Loucy (cell line): ENCODE data around the gene ASIC4.

ENCODE experiments used
- H2AFZ ChIP-seq: fragments of 200-600 bp; sonication (generic); 2 replicates; pipeline ENCODE4 v1.6.0; 2016; ENCODE audit warnings: antibody characterized with exemption, mild to moderate bottlenecking, low read length, moderate library complexity
- H3F3A ChIP-seq: fragments of 200-600 bp; 2 replicates; pipeline ENCODE4 v1.6.0; 2016; ENCODE audit warnings: antibody characterized with exemption, low read depth, mild to moderate bottlenecking
- H3K27me3 ChIP-seq: fragments of 200-600 bp; sonication (generic); 2 replicates; pipeline ENCODE4 v1.6.1; 2014; ENCODE audit warnings: low read length, mild to moderate bottlenecking; ENCODE audit not compliant: insufficient read depth, poor library complexity, severe bottlenecking
- H3K36me3 ChIP-seq: fragments of 200-600 bp; sonication (generic); 2 replicates; pipeline ENCODE4 v1.6.1; 2016; ENCODE audit warnings: low read length; ENCODE audit not compliant: insufficient read depth
- H3K4me1 ChIP-seq: fragments of 200-600 bp; sonication (generic); 2 replicates; pipeline ENCODE4 v1.5.1; 2014; ENCODE audit warnings: low read length, mild to moderate bottlenecking; ENCODE audit not compliant: insufficient read depth, poor library complexity, severe bottlenecking
- H3K4me2 ChIP-seq: fragments of 200-600 bp; sonication (generic); 2 replicates; pipeline ENCODE4 v1.6.0; 2014; ENCODE audit warnings: antibody characterized with exemption, low read length, low read depth, mild to moderate bottlenecking; ENCODE audit not compliant: poor library complexity, severe bottlenecking
- H3K4me3 ChIP-seq: fragments of 200-600 bp; sonication (generic); 2 replicates; pipeline ENCODE4 v1.5.1; 2014; ENCODE audit warnings: low read length, mild to moderate bottlenecking, mixed read lengths; ENCODE audit not compliant: poor library complexity, severe bottlenecking
- H3K79me2 ChIP-seq: fragments of 200-600 bp; sonication (generic); 2 replicates; pipeline ENCODE4 v1.6.1; 2014; ENCODE audit warnings: low read length; ENCODE audit not compliant: insufficient read depth
- H3K9ac ChIP-seq: fragments of 200-600 bp; sonication (generic); 2 replicates; pipeline ENCODE4 v1.6.0; 2014; ENCODE audit warnings: mild to moderate bottlenecking, low read depth, low read length, moderate library complexity; ENCODE audit not compliant: poor library complexity, severe bottlenecking
- H3K9me2 ChIP-seq: fragments of 200-600 bp; sonication (generic); replicated peaks from 2 replicates; pipeline ENCODE4 v1.6.1; 2016; ENCODE audit warnings: low read depth, low read length, mixed read lengths
- H3K9me3 ChIP-seq: fragments of 200-600 bp; sonication (generic); 2 replicates; pipeline ENCODE4 v1.6.1; 2014; ENCODE audit warnings: mild to moderate bottlenecking, antibody characterized with exemption, low read length, low read depth; ENCODE audit not compliant: insufficient read depth
- H4K20me1 ChIP-seq: fragments of 200-600 bp; sonication (generic); 2 replicates; pipeline ENCODE4 v1.6.0; 2014; ENCODE audit warnings: antibody characterized with exemption, low read length, mild to moderate bottlenecking; ENCODE audit not compliant: insufficient read depth, poor library complexity, severe bottlenecking
- EZH2phosphoT487 ChIP-seq: fragments of 200-600 bp; IDR thresholded peaks from 2 replicates; pipeline ENCODE4 v1.6.1; 2018; ENCODE audit warnings: antibody characterized with exemption, mild to moderate bottlenecking, moderate library complexity, borderline replicate concordance
- TF ChIP-seq, protein P1 (sequence below): fragments of 200-600 bp; sonication (generic); conservative IDR thresholded peaks from 2 replicates; pipeline ENCODE4 v1.5.1; 2014; ENCODE audit warnings: mild to moderate bottlenecking, antibody characterized with exemption, low read length

ASIC4 gene

DNA sequence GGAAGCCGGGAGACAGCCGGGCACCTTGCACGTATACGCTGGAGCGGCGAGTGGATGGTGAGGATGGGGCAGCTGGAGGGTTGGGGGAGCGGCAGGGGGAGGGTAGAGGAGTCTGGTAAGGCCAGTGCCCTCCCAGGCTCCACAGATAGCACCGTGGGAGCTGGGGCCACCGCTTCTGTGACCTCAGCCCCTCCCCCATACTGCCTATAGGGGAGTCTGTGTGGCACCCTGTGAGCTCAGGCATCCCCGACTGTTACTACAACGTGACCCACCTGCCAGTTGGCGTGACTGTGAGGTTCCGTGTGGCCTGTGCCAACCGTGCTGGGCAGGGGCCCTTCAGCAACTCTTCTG is 25.5 kb upstream of the ASIC4 start:
- Histone ChIP-seq H3K4me2 (no peak overlapping the region), H3K9me2 (no peaks in the 10 kb centered on the region), H3K4me3 (no peak overlapping the region), H3K27me3 (no peaks in the 10 kb centered on the region), H3F3A (no peaks in the 10 kb centered on the region), H3K4me1 (no peaks in the 10 kb centered on the region), H3K36me3 (no peaks in the 10 kb centered on the region), H4K20me1 (no peaks in the 10 kb centered on the region), H3K79me2 (no peaks in the 10 kb centered on the region), H3K9ac (no peak overlapping the region), H2AFZ (no peak overlapping the region), H3K9me3 (no peaks in the 10 kb centered on the region)
- no peak for TF ChIP-seq EZH2phosphoT487
- TF ChIP-seq, protein P1, sequence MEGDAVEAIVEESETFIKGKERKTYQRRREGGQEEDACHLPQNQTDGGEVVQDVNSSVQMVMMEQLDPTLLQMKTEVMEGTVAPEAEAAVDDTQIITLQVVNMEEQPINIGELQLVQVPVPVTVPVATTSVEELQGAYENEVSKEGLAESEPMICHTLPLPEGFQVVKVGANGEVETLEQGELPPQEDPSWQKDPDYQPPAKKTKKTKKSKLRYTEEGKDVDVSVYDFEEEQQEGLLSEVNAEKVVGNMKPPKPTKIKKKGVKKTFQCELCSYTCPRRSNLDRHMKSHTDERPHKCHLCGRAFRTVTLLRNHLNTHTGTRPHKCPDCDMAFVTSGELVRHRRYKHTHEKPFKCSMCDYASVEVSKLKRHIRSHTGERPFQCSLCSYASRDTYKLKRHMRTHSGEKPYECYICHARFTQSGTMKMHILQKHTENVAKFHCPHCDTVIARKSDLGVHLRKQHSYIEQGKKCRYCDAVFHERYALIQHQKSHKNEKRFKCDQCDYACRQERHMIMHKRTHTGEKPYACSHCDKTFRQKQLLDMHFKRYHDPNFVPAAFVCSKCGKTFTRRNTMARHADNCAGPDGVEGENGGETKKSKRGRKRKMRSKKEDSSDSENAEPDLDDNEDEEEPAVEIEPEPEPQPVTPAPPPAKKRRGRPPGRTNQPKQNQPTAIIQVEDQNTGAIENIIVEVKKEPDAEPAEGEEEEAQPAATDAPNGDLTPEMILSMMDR = no peak

DNA sequence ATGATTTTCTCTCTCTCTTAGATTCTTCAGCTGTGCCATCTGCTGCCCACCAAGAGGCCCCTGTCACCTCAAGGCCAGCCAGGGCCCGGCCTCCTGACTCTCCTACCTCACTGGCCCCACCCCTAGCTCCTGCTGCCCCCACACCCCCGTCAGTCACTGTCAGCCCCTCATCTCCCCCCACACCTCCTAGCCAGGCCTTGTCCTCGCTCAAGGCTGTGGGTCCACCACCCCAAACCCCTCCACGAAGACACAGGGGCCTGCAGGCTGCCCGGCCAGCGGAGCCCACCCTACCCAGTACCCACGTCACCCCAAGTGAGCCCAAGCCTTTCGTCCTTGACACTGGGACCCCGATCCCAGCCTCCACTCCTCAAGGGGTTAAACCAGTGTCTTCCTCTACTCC is 25.0 kb upstream of the ASIC4 start:
- H3K4me1 ChIP-seq = no peaks in the 10 kb centered on the region
- TF ChIP-seq, protein P1 = no peak
- no peak for TF ChIP-seq EZH2phosphoT487
- H3K27me3 ChIP-seq = no peaks in the 10 kb centered on the region
- H2AFZ ChIP-seq = no peak overlapping the region
- H3K4me3 ChIP-seq = no peak overlapping the region
- no peaks in the 10 kb centered on the region for H4K20me1 ChIP-seq
- no peaks in the 10 kb centered on the region for H3K79me2 ChIP-seq
- H3F3A ChIP-seq = no peaks in the 10 kb centered on the region
- H3K36me3 ChIP-seq = no peaks in the 10 kb centered on the region
- H3K9ac ChIP-seq = no peak overlapping the region
- H3K9me2 ChIP-seq = no peaks in the 10 kb centered on the region
- H3K4me2 ChIP-seq = no peak overlapping the region
- H3K9me3 ChIP-seq = no peaks in the 10 kb centered on the region

DNA sequence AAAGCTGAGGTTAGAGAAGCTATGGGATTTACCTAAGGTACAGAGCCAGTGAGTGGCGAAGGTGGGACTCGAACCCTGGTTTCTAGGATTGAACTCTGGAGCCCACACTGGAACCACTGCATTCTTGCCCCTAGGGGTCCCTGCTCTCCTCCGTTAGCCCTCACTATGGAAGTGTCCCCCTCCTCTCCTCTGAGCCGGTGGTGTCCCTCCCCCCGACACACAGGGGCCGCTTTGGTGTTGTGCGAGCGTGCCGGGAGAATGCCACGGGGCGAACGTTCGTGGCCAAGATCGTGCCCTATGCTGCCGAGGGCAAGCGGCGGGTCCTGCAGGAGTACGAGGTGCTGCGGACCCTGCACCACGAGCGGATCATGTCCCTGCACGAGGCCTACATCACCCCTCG is 24.1 kb upstream of the ASIC4 start:
- H3K9ac ChIP-seq = no peak overlapping the region

More for the DNA sequence above, 24.1 kb upstream of the ASIC4 start:
- Histone ChIP-seq H3F3A (no peaks in the 10 kb centered on the region), H3K36me3 (no peaks in the 10 kb centered on the region), H3K4me1 (peaks cover 2% of the 10 kb centered on the region), H3K27me3 (no peaks in the 10 kb centered on the region), H2AFZ (no peak overlapping the region), H3K4me2 (no peak overlapping the region), H3K9me2 (no peaks in the 10 kb centered on the region), H4K20me1 (no peaks in the 10 kb centered on the region), H3K79me2 (no peaks in the 10 kb centered on the region), H3K4me3 (no peak overlapping the region), H3K9me3 (no peaks in the 10 kb centered on the region)
- TF ChIP-seq, protein P1 = no peak
- no peak for TF ChIP-seq EZH2phosphoT487
